ENCODE results near the gene APBB1IP. TPM values are rescaled to one million over a fixed set of nuclear protein-coding genes. Genes with fewer than 3 reads are reported as not detected.

Gene APBB1IP
- total and polyA plus RNA-seq, 2 donors (not counting 1 experiment from before 2014, with no cell fraction given): 60.1 to 97.0 TPM

DNA sequence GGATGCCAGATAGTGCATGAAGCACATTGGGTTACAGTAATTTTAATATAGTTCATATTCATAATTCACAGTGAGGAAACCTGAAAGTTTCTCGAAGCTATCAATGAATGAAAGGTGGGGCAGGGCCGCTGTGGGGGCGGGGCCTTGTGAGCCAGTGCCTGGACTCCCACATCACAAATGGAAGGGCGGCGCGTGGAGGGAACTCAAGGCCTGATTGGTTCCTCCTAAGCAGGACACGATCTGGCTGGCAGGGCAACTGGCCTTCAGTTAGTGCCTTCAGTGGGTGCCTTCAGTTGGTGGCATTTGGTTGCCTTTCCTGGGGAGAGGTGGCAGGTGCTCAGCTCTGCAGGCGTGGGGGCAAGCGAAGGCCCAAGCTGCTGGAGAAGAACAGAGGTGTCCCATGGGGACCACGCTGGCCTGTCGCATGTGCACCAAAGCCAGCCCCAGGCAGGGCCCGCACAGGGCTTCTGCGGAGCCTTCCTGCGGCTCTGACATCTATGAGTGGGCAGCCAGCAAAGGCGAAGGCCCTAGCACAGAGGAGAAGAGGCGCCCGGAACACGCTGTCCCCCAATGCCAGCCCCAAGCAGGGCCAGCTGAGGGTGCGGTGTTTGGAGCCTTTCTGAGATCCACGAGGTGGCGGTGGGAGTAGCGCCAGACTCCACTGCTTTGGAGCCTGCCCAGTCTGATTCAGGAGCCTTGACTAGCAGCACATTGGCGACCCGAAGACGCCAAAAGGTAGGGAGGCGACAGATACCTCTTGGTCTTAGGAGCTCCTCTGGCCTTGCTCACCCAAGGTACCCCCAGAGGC is 141.3 kb downstream of the APBB1IP start:
- WGBS (ENCODE audit: insufficient coverage): 95% methylated on average over 25 of the region's 26 CpGs

DNA sequence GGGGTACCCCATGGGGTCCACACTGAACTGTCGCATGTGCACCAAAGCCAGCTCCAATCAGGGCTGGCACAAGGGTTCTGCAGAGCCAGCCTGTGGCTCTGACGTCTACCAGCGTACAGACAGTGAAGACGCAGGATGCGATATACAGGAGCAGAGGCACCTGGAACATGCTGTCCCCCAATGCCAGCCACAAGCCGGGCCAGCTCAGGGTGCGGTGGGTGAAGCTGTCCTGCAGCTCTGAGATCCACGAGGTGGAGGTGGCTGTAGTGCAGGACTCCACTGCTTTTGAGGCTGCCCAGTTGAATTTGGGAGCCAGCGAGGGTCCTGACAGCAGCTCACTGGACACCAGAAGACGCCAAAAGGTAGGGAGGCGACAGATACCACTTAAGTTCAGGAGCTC is 148.1 kb downstream of the APBB1IP start:
- Histone ChIP-seq H2AFZ (ENCODE audit: insufficient read depth, low read depth, low read length, poor library complexity, severe bottlenecking) (no peak overlapping the region), H3K27ac (ENCODE audit: low read length in 2 of 2) (no peak overlapping the region), H4K20me1 (ENCODE audit: control insufficient read depth, insufficient read depth, low read length, poor library complexity, severe bottlenecking) (no peaks in the 10 kb centered on the region), H3K4me1 (ENCODE audit: control insufficient read depth in 2 of 2, insufficient read depth in 2 of 2, low read length in 2 of 2) (no peaks in the 10 kb centered on the region), H3K4me3 (ENCODE audit: control extremely low read depth in 1 of 5, extremely low read depth in 1 of 5, insufficient read depth in 1 of 5, low read depth in 2 of 5, low read length in 4 of 5) (no peak overlapping the region), H3K9ac (ENCODE audit: low read length) (no peak overlapping the region), H3K4me2 (replicated peaks; ENCODE audit: low read depth, low read length, poor library complexity, severe bottlenecking) (no peak overlapping the region), H3K36me3 (replicated peaks in 1 of 2; ENCODE audit: control extremely low read depth in 1 of 2, control insufficient read depth in 1 of 2, extremely low read depth in 1 of 2, insufficient read depth in 2 of 2, low read length in 1 of 2) (peaks cover 0 to 7% of the 10 kb centered on the region in 2 experiments), H3K27me3 (replicated peaks in 1 of 4; ENCODE audit: control extremely low read depth in 1 of 4, control insufficient read depth in 3 of 4, insufficient read depth in 4 of 4, low read length in 3 of 4) (no peaks in the 10 kb centered on the region), H3K9me3 (ENCODE audit: control extremely low read depth in 1 of 3, control insufficient read depth in 2 of 3, insufficient read depth in 1 of 3, low read length in 2 of 3) (no peaks in the 10 kb centered on the region), H3K79me2 (ENCODE audit: control insufficient read depth, insufficient read depth, low read length) (no peaks in the 10 kb centered on the region)
- Mint-ChIP-seq H3K27me3 (no peaks in the 10 kb centered on the region), H3K4me1 (no peaks in the 10 kb centered on the region), H3K4me3 (no peak overlapping the region), H3K9me3 (ENCODE audit: insufficient read depth) (no peaks in the 10 kb centered on the region), H3K27ac (no peak overlapping the region)
- ChIA-PET POLR2A (no interaction called here), CTCF (no interaction called here)
- DNase-seq (no peak), ATAC-seq (ENCODE audit: low read depth) (no peak)
- no peak for TF ChIP-seq EZH2 (IDR thresholded peaks at IDR 0.05; ENCODE audit: borderline replicate concordance, insufficient read depth, low read depth, low read length, poor library complexity, severe bottlenecking)
- TF ChIP-seq, protein P1, sequence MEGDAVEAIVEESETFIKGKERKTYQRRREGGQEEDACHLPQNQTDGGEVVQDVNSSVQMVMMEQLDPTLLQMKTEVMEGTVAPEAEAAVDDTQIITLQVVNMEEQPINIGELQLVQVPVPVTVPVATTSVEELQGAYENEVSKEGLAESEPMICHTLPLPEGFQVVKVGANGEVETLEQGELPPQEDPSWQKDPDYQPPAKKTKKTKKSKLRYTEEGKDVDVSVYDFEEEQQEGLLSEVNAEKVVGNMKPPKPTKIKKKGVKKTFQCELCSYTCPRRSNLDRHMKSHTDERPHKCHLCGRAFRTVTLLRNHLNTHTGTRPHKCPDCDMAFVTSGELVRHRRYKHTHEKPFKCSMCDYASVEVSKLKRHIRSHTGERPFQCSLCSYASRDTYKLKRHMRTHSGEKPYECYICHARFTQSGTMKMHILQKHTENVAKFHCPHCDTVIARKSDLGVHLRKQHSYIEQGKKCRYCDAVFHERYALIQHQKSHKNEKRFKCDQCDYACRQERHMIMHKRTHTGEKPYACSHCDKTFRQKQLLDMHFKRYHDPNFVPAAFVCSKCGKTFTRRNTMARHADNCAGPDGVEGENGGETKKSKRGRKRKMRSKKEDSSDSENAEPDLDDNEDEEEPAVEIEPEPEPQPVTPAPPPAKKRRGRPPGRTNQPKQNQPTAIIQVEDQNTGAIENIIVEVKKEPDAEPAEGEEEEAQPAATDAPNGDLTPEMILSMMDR (IDR thresholded peaks at IDR 0.05): no peak
- WGBS (ENCODE audit: insufficient coverage): 96% methylated on average over 11 of the region's 11 CpGs
- intact Hi-C loops (cut with micrococcal nuclease): loop anchor here (5.0 kb wide), 1 partner anchor 351 kb away; no protein-coding TSS in a partner anchor

More for the DNA sequence above, 141.3 kb downstream of the APBB1IP start:
- no peaks in the 10 kb centered on the region for H3K9me3 Mint-ChIP-seq (ENCODE audit: insufficient read depth)
- Histone ChIP-seq H3K9ac (ENCODE audit: low read length) (no peak overlapping the region), H3K36me3 (replicated peaks in 1 of 2; ENCODE audit: control extremely low read depth in 1 of 2, control insufficient read depth in 1 of 2, extremely low read depth in 1 of 2, insufficient read depth in 2 of 2, low read length in 1 of 2) (no peaks in the 10 kb centered on the region), H3K27ac (ENCODE audit: low read length in 2 of 2) (no peak overlapping the region), H2AFZ (ENCODE audit: insufficient read depth, low read depth, low read length, poor library complexity, severe bottlenecking) (no peak overlapping the region), H3K4me2 (replicated peaks; ENCODE audit: low read depth, low read length, poor library complexity, severe bottlenecking) (no peak overlapping the region), H3K27me3 (replicated peaks in 1 of 4; ENCODE audit: control extremely low read depth in 1 of 4, control insufficient read depth in 3 of 4, insufficient read depth in 4 of 4, low read length in 3 of 4) (no peaks in the 10 kb centered on the region), H3K79me2 (ENCODE audit: control insufficient read depth, insufficient read depth, low read length) (no peaks in the 10 kb centered on the region), H3K4me3 (ENCODE audit: control extremely low read depth in 1 of 5, extremely low read depth in 1 of 5, insufficient read depth in 1 of 5, low read depth in 2 of 5, low read length in 4 of 5) (no peak overlapping the region), H3K4me1 (ENCODE audit: control insufficient read depth in 2 of 2, insufficient read depth in 2 of 2, low read length in 2 of 2) (peaks cover 12 to 14% of the 10 kb centered on the region in 2 donors), H4K20me1 (ENCODE audit: control insufficient read depth, insufficient read depth, low read length, poor library complexity, severe bottlenecking) (no peaks in the 10 kb centered on the region), H3K9me3 (ENCODE audit: control extremely low read depth in 1 of 3, control insufficient read depth in 2 of 3, insufficient read depth in 1 of 3, low read length in 2 of 3) (peaks cover 2 to 14% (median 7%) of the 10 kb centered on the region in 3 donors)
- H3K27me3 Mint-ChIP-seq: no peaks in the 10 kb centered on the region
- POLR2A ChIA-PET: no interaction called here
- H3K4me1 Mint-ChIP-seq: peaks cover 15% of the 10 kb centered on the region
- no peak overlapping the region for H3K4me3 Mint-ChIP-seq
- no peak for DNase-seq
- no peak for ATAC-seq (ENCODE audit: low read depth)
- CTCF ChIA-PET: no interaction called here
- TF ChIP-seq, protein P1 (IDR thresholded peaks at IDR 0.05): no peak
- TF ChIP-seq EZH2 (IDR thresholded peaks at IDR 0.05; ENCODE audit: borderline replicate concordance, insufficient read depth, low read depth, low read length, poor library complexity, severe bottlenecking): no peak
- intact Hi-C loops (cut with micrococcal nuclease): no loop called here
- no peak overlapping the region for H3K27ac Mint-ChIP-seq

Measured in B cell (primary cell).